Smooth muscle cell of the brain vasculature (primary cell): ENCODE measurements around the gene ACSM4.
"Not testable (repeated sequence)": the region's sequence is repeated elsewhere in the genome, so short reads cannot be mapped to it uniquely, and the experiment has no call there.

Experiments
- DNase-seq: peaks from one replicate; pipeline ENCODE4 v3.0.0-alpha.2; 2012; ENCODE audit warnings: low read depth, low spot score

ACSM4 gene

DNA sequence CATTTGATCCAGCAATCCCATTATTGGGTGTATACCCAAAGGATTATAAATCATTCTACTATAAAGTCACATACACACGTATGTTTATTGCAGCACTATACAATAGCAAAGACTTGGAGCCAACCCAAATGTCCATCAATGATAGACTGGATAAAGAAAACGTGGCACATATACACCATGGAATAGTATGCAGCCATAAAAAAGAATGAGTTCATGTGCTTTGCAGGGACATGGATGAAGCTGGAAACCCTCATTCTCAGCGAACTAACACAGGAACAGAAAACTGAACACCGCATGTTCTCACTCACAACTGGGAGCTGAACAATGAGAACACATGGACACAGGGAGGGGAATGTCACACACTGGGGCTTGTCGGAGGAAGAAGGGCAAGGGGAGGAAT lies 33.9 kb downstream of the ACSM4 start:
- not testable (repeated sequence) for DNase-seq

DNA sequence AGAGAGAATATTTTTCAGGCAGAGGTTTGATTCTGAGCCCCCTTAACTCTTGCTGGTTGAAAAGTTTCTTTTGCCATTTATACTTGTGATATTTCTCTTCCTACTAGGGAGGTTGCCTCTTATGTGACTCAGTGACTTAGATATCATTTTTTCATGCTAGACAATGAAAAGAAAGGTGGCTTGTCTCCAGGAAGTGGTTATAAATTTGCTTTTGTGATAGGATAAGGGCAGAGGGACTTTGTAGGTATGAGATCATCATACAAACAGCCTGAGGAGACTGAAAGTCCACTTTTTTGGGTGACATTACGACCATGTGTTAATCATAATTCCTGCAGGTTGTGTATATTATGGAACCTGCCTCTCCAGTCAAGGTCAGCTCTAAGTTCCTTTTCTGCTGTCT lies 35.8 kb downstream of the ACSM4 start:
- DNase-seq: no peak

DNA sequence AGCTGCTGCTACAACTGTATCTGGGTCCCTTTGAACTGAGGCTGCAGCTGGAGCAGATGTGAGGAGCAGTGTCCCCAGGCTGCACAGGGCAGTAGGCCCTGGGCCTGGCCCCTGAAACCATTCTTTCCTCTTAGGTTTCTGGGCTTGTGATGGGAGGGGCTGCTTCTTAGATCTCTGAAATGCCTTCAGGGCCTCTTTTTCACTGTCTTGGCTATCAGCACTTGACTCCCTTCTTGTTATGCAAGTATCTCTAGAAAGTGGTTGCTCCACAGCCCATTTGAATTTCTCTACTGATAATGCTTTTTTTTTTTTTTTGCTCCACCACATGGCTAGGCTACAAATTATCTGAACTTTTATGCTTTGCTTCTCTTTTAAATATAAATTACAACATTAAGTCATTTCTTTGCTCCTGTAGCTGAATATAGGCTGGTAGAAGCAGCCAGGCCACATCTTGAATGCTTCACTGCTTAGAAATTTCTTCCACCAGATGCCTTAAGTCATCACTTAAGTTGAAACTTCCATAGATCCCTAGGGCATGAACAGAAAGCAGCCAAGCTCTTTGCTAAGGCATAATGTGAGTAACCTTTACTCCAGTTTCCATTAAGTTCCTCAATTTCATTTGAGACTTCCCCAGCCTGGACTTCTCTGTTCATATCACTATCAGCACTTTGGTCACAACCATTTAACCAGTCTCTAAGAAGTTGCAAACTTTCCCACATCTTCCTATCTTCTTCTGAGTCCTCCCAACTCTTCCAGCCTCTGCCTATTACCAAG lies 41.1 kb downstream of the ACSM4 start:
- no peak for DNase-seq

DNA sequence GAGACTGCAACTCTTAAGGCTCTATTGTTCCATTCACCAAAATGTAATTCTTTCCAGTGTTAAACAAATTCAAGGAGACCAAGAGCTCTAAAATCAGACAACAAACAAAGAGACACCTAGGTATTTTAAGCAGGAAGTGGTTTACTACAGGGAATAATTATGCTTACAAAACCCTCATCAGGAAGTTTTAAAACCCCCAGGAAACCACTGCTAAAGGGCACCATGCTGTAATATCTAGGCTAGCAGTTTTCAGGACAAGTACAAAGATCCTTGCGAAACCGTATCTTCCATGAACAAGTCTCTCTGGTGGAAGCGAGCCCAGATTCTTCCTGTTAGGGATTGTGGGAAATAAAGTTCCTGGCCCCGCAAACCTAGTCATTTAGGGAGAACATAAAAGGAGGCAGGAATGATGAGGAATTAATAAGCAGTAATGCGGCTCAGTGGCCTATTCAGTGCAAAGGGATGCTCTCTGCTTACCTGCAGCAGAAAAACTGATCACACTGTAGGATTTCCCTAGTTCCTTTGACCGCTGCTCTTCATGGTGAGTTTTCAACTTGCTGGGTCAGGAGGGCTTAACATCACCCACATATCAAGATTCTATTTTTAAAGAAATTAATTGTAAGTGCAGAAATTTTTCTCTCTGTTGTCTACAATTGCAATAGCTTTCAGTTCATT lies 42.8 kb downstream of the ACSM4 start:
- DNase-seq: no peak

DNA sequence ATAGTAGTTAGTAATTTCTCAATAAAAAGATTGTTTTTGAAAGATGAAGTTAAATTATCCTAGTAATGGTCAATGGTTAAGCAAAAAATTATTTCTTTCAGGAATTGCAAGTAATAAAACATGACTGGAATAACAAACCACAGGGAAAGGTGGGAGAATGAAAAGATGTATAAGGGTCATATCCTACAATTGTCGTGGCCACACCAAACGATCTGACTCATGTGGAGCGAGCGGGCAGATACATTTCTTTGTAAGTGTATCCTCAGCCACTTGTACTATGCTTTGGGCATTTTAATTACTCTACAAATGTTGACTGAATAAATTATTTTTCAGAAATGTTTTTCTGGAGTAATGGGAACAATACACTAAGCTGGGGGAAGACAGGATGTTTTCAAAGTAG lies 45.5 kb downstream of the ACSM4 start:
- no peak for DNase-seq

DNA sequence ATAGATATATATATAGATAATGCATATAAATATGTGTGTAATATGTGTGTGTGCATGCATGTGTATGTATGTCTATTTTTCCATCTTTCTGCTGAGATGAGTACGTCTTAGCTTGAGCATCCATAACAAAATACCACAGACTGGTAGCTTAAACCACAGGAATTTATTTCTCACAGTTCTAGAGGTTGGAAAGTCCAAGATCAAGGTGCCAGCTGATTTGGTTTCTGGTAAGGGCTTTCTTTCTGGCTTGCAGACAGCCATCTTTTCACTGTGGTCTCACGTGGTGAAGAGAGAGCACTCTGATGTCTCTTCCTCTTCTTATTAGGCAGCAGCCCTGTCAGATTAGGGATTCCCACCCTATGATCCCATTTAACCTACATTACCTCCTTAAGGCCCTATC lies 47.3 kb downstream of the ACSM4 start:
- no peak for DNase-seq

DNA sequence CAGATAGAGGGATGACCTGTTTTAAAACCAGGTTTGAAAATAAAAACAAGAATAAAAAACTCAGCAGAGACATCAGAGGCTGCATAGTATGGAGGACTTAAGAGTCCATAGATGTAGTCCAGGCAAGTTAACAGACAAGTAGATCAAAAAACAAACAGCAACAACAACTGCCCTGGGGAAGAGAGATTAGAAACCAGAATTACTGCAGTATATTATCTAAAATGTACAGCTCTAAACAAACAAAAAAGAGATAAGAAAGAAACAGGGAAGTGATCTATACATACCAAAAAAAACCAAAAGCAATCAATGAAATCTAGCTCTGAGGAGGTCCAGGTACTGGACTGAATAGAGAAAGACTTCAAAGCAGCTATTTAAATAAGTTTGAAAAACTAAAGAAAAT lies 48.8 kb downstream of the ACSM4 start:
- DNase-seq: no peak

DNA sequence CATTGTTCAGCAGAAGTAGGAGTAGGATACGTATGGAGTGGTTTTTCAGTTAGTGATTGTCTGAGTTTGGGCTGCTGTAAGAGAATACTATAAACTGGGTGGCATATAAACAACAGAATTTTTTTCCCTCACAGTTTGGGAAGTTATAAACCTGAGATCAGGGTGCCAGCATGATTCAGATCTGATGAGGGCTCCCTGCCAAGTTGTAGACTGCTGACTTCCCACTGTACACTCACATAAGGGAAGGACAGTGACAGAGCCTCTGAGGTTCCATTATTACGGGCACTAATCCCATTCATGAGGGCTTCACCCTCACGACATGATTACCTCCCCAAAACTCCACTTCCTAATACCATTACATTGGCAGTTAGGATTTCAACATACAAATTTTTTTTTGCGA lies 50.7 kb downstream of the ACSM4 start:
- no peak for DNase-seq

DNA sequence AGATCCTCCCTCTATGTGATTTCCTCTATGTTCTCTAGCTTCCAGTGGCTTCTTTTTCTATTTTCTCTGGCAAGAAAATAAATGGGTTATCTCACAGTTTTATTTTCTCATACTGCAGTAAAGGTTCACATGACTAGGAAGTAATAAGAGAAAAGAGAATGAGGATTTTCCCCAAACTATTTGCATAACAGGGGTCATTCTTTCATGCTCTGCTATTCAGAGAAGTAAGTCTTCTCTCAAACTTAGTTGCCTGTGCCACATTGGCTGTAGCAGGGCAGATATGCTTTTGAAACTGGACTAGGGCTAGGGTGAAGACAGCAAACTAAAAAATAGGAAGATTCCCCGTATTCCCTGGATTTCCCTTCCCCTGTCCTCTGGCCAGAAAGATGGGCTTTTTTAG lies 57.4 kb downstream of the ACSM4 start:
- no peak for DNase-seq

DNA sequence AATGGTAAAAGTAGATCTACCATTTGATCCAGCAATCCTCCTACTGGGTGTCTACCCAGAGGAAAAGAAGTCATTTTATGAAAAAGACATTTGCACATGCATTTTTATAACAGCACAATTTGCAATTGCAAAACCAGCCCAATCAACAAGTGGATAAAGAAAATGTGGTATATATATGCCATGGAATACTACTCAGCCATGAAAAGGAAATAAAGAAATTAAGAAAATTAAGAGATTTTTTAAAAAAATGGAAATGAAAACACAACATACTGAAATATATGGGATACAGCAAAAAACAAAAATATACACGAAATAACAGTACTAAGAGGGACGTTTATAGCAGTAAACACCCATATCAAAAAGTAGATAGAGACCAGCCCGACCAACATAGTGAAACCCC lies 58.9 kb downstream of the ACSM4 start:
- DNase-seq: no peak

DNA sequence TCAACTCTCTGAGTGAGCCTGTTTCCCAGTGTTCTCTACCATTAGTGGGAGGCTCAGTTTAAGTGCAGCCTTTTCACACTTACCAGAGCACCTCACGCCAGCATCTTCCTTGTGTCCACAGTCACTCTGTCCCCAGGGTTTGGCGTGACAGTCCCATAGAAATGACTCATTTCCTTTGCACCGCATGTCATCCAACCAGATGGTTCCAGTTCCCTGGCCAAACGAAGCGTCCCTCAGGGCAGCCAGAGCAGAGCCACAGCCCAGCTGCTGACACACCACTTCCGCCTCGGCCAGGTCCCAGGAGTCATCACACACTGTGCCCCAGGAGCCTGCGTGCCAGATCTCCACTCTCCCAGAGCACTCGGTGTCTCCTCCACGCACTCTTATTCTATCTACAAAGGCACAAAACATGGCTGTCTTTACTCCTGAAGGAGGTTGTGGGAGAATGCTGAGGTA lies 65.4 kb downstream of the ACSM4 start:
- DNase-seq: no peak

DNA sequence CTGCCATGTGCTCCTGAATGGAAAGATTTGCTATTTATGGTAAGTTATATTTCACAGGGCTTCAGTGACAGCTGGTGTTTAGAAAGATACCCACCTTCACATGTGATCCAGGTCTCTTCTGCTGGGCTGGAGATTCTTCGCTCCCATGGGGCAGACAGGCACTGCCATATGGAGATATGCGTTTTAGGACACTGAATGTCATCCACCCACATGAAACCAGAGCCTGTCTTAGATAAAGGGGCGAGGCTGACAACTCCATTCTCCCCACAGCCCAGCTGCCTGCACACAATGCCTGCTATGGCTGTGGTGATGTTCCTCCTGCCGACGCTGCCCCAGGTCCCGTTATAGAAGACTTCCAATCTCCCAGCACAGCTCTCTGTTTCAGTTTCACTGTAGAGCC lies 69.4 kb downstream of the ACSM4 start:
- no peak for DNase-seq

DNA sequence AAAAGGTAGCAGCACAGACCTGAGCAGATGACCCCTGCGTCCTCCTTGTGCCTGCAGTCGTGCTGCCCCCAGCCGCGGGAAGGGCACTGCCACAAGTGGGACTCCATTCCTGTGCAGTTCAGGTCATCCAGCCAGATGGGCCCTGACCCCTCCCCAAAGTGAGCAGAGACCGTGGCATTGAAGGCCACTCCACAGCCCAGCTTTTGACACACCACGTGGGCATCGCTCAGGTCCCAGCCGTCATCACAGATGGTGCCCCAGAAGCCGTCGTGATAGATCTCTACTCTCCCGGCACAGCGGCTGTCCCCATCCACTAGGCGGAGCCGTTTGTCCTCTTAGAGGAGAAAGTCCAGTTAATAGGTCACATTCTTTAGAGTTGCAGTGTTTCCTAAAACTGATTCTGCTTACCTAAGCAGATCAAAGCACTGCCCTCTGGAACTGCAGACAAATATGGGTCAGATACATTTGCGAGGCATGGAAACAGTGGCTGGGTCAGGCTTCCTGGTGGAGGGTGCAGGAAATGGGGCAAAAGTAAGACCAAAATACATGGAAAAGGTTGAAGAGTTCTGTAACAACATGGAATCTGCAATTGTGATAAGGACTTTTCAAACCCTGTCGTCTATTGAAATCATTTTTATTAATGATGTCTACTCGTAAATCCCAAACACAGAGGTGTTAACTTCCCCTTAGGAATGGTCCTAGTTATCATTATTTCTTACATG lies 70.7 kb downstream of the ACSM4 start:
- DNase-seq: no peak

DNA sequence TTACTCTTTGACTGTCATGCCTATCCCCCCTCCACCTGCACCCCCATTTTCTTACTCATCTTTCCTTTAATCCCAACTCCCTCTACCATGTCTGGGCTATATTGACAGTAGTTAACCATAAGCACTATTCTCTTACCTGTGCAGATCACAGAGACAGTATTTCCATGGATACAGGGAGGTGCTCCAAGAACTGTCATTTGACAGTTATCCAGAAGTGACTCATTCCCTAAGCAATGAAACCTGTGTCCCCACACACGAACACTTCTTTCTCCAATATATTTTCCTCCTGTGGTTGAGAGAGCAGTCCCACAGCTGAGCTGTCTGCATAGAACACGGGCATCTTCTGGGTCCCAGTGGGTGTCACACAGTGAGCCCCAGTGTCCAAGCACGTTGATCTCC lies 71.3 kb downstream of the ACSM4 start:
- no peak for DNase-seq

DNA sequence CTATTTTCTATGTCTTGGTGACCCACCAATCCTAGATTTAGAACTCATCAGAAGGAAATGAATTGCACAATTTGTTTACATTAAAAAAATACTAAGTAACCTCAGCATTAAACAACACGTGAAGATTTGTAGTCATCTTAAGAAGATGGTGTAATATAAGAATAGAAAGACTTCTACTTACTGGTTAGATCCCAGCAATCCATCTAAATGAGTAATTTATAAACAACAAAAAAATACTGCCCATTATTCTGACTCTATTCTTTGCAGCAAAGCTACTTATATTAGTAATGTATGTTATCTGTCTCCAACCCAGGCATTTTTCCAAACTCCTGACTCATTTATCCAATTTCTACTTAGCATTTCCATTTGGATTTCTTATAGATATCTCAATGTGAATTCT lies 72.3 kb downstream of the ACSM4 start:
- DNase-seq: no peak
